Activated T-helper 1 cell treated with Interleukin-2 at 50 U/mL for 16 hours (primary cell): Measurements from ENCODE around the gene IL6R.
"Not testable (repeated sequence)": the region's sequence is repeated elsewhere in the genome, so short reads cannot be mapped to it uniquely, and the experiment has no call there.

Source experiments
- DNase-seq: peaks from one replicate; pipeline ENCODE4 v3.0.0-alpha.2; 2020; ENCODE audit warnings: low read depth

IL6R gene

DNA sequence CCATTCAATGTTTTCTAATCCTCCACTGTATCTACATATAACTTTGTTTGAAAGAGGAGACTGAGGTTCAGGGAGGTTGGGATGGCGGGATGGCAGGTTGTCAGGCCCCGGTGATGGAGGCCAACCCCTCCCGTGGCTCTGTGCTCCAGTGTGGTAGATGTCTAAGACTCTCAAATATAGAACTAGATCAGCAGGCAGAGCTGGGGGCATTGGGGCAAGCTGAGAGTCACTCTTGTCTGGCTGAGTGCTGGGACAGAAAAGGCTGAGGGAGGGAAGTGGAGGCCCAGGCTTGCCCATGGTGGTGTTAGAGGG is 1.7 kb downstream of the IL6R start:
- no peak for DNase-seq

DNA sequence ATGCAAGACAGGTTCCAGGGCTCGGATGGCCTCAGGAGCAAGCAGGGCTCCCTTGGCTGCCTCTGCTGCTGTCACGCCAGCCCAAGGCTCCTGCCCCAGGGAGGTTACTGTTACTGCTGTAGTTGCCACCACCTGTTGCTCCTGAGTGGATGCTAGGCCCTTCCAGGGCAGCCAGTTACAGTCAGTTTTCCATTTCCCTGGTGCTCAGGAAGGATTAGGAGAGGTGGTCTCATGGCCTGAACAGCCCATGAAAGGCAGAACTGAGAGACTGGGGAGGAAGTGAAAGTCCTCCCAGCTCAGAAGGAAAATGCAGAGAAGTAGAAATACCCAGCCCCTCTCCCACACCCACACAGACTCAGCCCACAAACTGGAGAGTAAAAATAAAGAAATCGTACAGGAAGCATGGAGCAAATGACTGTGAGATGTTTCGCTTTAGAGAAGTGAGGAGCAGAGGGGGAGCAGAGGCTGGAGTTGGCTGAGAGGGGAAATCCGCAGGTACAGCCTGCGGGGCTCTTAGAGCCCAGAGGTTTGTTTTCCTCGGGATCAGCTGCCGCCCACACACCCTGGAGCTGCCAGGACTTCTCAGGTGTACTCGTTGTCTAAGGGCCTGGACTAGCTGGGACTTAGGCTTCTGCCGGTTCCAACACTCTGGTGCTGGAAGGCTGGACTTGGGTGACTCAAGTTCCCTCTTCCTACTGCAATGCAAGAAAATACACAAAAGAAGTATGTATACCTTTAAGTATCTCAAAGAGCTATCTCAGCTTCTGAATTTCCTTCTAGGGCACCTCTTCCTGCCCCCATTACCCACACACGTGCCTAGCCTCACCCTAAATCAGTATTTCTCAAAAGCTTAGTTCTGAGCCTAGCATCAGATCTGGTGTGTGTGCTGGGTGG is 2.3 kb downstream of the IL6R start:
- no peak for DNase-seq

DNA sequence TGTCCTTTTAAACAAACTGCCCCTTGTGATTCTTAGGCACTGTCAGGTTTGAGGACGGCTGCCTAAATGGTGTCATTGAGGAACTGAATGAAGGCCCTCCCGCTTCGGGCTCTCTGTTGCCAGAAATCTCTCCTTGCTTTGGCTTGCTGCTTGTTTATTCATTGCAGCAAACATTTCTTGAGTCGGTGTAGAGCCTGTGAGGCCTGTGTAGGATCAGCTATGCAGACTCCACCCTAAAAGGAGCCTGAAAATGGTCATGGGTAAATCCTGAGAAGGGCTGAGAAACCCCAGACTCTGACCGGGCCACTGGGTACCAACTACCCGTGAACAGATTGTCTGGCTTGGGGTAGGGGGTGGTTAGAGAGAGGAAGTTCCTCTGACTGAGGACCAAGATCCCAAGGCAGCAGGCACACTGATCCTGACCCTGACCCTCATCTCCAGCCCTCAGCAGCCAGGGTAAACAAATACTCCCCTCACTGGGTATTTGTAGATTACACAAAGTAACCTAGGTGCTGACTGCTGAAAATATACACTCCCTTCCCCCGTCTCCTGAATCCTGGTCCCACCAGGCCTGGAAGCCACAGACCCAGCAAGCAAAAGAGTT is 3.1 kb downstream of the IL6R start:
- DNase-seq: no peak

DNA sequence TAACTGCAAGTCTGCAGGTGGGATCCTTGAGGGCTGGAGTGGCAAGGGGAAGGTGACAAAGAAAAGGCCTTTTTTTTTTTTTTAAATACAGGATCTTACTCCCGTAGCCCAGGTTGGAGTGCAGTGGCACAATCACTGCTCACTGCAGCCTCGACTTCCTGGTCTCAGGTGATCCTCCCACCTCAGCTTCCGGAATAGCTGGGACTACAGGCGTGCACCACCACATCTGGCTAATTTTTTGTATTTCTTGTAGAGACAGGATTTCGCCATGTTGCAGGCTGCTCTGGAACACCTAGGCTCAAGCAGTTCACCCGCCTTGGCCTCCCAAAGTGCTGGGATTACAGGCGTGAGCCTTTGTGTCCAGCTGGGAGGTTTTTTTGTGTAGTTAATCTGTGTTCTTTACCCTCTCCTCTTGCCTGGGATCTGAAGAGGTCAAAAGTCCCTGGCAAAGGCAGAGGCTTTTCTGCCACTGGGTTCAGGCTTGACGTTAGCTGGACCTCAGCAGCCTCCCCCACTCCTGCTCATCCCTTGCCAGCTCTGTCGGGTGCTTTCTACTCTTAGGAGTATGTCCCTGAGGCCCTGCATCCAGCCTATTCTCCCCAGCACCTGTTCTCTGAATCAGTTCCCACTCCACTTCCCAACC is 5.2 kb downstream of the IL6R start:
- DNase-seq: no peak

DNA sequence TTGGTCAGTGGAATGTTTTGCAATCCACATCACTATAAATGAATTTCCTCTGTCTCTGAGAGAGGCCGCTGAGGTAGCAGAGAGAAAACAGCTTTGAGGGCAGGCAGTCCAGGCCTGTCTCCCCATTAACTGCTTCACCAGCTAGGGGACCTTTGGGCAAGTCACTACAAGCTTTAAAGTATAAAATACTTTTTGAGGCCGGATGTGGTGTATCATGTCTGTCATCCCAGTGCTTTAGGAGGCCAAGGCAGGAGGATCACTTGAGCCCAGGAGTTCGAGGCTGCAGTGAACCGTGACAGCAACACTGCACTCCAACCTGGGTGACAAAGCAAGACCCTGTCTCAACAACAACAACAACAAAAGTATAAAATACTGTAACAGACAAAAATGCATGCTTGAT is 6.4 kb downstream of the IL6R start:
- DNase-seq: no peak

DNA sequence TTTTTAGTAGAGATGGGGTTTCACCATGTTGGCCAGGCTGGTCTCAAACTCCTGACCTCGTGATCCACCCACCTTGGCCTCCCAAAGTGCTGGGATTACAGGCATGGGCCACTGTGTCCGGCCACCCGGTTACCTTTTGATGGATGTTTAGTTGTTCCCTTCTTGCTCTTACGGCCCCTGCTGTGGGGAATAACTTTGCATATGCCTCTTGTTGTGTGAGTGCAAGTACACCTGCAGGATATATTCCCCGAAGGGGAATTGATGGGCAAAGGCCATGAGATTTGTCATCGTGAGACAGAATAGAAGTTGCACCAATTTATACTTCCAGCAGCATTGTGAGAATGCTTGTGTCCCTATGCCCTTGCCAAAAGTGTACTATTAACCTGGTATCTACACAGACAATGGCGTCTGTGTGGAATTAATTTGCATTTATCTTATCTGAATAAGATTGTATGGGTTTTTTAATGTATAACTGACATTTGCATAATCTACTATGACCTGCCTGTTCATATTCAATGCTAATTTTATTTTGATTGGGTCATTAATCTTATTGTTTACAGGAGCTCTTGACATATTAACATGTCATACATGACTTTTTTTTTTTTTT is 8.1 kb downstream of the IL6R start:
- DNase-seq: no peak

DNA sequence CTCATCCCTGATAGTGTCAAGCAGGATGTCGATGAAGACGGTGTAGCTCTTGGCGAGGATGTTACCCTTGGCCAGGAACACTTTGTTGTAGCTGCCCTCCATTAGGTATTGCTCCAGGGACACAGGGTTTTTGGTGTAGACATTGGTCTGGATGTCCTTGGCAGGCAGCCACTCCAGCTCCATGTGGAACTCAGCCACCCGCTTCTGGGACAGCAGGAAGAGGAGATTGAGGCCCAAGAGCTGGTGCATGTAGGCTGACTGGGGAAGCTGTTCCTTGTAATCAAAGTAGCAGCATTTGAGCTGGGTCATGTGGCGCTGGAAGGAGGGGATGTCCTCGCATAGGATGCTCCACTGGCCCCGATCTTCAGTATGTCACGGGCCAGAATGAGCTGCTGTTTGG is 9.5 kb downstream of the IL6R start:
- no peak for DNase-seq

DNA sequence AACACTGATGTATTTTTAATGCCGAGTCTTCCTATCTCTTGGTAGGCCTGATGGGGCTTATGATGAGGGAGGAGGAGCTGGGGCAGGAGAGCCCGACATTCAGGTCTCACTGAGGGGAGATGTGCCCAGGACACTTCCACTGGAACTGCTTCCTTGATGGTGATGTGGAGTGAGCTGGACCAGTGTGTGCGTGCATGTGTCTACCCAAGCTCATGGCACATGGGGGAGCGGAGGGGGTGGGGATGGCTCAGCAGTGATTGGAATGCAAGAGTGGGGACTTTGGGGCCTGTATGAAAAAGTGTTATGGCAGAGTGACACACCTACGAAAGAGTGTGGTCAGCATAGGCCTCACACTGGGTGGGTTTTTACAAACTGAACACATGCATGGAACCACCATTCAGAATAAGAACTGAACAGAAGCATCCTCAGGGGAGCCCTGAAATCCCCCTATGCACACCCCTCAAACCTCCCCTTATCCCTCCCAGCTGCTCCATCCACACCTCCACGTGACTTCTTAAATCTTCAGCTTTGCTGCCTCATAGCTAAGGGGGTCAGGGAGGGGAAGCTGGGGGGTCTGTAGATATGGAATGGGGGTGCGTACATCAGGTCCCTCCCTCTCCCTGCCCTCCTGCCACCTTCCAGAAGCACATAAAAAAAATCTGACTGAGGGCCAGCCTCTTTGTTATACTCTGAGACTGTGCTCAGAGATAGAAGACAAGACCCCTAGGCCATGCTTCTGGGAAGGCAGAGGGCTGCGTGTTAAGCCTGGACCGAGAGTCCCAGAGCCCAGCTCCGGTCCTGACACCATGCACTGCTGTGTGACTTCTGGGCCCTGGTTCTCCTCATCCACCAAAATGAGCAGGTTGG is 11.6 kb downstream of the IL6R start:
- DNase-seq: no peak

DNA sequence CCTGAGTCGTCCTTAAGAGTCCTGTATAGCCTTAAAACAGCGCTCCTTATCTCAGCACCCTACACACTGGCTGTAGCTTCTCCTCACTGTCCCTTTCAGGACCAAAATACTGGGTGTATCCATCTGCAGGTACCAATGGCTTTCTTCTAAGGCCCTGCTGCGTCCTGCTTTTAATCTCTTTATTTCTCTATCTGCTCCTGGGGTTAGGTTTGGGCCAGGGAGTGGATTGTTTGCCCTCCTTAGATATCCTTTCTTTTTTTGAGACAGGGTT is 12.1 kb downstream of the IL6R start:
- DNase-seq: no peak

DNA sequence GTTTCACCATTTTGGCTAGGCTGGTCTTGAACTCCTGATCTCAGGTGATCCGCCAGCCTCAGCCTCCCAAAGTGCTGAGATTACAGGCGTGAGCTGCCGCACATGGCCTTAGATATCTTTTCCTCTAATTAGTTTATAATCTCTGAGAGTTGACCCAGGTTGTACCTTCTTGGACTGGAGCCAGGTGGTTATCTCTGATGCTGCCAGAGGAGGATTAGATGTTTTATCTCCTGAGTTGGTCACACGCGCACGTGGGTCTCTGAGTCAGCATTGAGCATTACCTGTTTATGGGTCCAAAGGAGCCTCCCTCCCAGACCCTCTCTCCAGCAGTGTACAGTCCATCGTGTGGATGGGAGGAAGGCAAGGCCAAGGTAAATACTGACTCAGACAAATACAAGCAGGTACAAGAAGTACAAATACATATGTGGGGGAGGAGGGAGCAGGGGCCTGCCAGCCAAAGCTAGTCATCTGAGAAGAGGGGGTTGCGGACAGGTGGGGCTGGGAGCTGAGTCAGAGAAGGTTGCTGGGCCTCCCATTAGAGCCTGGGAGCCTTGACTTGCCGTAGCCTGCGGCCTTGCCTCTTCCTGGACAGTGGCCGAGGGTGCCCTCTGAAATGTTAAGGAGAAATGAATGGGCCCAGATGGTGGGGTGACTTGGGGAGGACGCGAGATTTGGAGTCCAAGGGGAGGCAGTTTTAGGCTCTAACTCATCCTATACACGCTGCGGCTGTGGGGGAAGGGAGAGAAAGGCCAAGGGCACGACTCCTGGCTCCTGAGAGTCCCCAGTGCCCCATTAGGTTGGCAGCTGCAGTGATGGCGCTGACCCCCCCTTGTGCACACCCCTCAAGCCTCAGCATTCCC is 13.1 kb downstream of the IL6R start:
- no peak for DNase-seq

DNA sequence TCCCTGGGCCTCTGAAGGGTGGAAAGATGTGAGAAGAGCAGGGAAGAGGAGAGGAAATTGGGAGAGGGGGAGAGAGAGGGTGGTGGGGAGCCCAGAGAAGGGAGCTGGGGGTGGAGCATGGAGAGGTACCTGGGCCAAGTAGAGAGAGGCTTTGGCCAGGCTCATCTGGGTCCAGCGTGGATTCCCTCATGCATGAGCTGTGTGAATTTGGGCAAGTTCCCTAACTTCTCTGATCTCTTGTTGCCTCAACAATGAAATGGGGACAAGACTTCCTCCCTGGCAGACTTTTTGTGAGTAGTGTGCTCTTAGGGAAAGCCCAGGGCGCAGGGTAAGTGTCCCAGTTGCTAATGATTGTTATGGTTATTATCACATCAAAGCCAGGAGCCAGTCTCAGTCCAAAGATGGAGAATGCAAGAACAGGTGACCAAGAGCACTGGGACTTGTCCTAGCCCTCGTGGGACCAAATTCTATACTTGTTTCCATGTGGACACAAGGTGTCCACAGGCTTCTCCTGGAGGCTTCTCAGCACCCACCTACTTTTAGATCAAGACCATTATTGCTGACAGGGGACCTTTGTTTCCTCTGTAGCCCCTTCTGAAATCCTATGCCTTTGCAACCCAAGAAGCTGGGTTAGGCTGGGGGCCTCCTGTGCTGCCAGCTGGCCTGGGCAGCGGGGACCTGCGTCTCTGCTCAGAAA is 13.9 kb downstream of the IL6R start:
- no peak for DNase-seq

DNA sequence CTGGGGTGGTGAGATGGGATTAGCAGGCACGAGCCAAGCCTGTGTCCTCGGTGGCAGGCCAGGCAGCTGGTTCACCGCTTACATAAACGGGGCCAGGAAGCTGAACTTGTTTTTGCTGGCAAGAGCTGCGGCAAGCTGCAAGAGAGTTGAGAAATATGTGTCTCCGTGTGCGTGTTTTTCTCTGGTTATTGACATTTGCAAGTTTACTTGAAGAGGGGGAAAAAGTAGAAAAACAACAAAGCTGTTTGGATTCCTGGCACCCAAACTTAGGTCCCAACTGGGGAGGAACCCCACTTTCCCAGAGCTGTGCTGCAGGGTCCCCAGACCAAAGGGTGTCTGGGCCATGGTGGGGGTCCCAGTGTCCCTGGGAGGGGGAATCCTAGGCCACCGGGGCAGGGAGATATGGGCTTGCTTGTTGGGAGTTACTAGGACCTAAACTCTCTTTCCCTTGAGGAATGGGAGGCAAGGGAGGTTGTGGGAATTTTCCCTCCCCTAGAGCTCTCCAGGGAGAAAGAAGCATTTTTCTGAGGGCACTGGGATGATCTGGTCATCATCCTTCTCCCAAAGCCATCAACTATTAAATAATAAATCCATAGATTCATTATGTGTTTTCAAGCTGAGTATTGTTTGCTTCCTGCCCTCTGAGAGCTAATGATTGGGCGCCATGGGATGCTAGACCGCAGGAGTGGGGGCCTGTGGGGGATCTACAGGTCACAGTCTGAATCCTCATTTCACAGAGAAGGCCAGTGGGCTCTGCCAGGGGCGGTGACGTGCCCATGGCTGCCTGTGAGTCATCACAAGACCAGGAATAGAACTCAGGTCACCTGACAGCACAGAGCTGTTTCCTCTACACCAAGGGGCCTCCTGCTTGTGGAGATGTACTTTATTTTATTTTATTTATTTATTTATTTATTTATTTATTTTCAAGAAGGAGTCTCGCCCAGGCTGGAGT is 14.8 kb downstream of the IL6R start:
- DNase-seq: peak; percentile 47

DNA sequence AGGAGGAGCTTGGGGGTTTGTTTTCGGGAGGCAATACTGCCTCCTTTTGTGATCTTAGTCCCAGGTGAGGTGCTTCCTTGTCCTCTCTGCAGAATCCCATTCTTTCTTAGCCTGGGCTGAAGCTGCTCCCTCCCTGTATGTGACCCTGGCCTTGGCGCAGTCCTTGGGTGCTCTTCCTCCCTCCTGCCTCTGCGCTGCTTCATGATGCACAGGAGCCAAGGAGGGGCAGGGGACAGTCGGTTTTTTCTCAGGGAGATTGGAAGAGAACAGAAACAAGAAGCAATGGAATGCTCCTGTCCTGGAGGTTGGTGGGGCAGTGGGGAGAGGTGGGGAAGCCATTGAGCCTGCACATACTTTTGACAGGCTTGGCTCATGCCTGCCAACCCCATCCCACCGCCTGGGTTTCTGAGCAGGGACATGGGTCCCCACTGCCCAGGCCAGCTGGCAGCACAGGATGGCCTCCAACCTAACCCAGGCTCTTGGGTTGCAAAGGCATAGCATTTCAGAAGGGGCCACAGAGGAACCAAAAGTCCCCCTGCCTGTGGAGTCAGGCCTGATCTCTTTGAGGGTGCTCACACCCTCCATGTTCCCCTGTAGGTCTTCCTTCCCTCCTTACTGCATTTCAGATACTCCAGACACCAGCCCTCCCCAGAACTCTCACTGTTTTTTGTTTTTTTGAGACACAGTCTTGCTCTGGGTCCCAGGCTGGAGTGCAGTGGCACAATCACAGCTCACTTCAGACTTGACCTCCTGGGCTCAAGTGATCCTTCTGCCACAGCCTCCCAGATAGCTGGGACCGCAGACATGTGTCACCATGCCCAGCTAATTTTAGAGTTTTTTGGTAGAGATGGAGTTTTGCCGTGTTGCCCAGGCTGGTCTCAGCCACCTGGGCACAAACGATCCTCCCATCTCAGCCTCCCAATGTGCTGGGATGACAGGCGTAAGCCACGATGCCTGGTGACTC is 16.1 kb downstream of the IL6R start:
- DNase-seq: no peak

DNA sequence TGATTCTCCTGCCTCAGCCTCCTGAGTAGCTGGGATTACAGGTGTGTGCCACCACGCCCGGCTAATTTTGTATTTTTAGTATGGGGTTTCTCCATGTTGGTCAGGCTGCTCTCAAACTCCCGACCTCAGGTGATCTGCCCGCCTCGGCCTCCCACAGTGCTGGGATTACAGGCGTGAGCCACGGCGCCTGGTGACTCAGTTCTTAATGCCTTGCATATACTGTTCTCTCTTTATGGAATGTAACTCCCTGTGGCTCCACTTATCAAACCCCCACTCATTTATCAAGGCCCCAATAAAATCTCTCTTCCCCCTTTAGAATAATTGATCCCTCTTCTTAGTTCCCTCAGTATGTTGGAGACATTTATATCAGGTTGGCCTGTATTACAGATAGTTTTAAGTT is 16.9 kb downstream of the IL6R start:
- DNase-seq: not testable (repeated sequence)

DNA sequence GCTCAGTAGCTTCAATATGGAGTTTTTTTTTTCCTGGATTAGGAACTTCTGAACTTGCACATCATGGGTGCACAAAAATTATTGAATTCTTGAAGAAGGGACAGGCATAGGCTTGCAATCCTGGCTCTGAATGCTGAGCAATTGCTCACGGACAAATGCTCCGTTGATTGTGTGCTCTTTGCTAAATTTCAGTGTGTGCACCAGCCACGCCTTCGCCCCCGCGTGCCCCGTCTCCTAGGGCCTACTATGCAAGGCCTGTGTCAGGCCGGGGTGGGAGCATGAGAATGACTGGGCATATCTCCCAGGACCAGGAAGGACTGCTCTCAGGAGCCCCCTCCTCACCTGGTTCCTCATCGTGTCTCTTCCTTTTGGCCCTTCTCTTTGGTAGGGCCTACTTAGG is 17.4 kb downstream of the IL6R start:
- no peak for DNase-seq

DNA sequence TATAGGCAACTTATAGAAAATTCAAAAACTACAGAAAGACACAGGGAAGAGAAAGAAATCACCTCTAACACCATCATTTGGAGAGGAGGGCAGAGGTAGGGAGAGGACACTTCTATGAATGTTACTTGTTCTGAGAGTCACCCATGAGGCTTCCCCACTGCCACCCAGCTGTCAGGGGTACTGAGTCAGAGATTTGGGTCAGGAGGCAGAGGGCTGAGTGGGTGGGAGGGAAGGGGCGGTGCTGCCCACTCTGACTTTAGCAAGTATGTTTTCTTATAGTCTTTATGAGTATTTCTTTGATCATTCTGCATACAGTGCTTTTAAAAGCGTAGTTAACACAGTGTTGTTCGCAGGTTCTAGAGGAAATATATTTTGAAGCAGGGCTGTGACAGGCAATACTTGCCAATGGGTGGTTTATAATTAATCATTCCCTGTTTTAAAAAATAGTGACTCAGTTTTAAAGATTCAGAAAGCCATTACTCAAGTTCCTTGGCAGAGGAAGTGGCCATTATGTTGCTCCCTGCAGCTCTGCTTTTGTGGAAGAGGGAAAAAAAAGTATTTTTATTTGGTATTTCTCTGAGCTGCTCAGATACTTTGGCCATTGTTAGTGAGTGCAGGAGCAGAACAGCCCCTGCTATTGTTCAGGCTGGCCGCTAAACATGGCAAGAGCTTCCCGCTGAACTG is 18.3 kb downstream of the IL6R start:
- DNase-seq: no peak

DNA sequence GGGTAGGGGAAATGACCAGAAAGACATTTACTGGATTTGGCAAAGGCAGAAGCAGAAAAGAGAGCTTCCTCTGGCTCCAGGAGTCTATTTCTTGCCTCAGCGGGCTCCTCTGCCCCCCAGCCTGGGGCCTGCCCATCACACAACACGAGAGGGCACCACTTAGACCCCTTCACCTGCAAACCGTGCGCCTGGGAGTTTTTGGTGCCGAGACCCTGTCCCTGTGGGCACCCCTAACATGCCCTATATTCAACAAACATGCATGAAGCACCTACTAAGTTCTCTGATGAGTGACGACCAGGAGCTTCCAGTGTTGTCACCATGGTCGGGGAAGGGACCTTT is 18.8 kb downstream of the IL6R start:
- no peak for DNase-seq

DNA sequence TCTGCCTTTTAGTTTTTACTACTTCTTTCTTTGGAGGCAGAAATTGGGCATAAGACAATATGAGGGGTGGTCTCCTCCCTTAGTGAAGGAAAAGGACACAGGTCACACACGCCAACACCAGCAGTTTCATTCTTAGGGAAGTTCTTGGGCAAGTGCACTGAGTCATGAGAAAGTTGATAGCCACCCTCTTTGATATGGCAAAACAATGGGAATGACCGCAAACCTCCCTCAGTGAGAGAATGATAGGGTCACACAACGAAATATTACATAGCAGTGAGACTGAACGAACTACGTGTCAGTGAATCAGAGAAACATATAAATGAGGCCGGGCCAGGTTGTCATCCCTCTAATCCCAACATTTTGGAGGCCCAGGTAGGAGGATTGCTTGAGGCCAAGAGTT is 20.0 kb downstream of the IL6R start:
- no peak for DNase-seq
